GM21515 (cell line): ENCODE measurements around the gene SPTBN1.

Experiments
- ATAC-seq: cut with Tn5 transposase; IDR thresholded peaks from one replicate; pipeline ENCODE4 v1.9.1; 2021; ENCODE audit not compliant: unreplicated experiment

The SPTBN1 gene

GRCh38 chr2:54587171-54588016, 131.3 kb downstream of the SPTBN1 start:
- no peak for ATAC-seq

GRCh38 chr2:54588244-54588899, 132.2 kb downstream of the SPTBN1 start:
- no peak for ATAC-seq

DNA sequence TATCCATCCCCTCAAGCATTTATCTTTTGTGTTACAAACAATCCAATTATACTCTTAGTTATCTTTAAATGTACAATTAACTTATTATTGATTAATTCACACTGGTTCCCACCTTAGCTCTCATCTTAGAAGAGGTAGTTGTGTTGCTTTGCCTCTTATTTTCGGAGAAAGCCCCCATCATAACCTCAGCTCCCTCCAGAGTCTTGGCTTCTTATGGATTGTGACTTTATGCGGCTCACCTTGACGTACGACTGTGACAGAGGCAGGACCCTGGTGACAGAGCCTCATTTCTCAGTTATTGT, 132.9 kb downstream of the SPTBN1 start:
- ATAC-seq = no peak

GRCh38 chr2:54589340-54590215, 133.5 kb downstream of the SPTBN1 start:
- no peak for ATAC-seq

DNA sequence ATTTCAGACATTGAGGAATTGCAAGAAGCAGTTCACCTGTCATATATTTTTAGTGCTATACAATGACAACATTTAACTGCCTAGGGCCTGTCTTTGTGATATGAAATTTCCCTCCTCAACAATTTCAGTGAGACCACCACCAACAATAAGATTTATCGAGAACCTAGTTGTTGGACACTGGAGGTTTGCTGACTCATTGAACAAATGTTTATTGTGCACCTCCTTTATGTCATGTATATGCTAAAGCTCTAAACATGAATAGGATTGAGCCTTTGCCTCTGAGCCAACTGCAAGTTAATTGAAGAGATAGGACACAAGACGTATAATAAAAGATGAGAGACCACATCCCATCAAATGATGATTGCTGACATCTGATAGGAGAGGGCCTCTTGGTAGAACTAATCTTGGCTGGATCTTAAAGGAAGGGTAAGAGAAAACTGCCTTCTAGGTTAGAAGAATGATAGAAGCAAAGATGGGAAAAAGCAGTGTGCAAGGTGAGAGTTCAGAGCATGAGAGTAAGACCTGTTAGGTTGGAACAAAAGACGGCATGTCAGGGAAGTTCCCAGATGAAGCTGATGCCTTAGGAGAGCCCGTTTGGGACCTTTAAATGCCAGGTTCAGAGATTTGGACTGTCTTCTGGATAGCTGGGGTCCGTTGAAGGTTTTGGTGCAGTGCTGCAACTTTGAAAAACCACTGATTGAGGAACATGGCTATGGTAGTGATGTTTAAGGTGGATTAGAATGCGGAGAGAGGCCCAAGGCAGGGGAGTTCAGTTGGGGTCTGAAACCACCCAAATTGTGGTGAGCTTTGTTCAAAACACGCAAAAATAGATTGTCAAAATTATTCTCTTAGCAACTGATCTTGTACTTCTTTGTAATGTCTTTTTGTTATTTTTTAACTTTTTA, 134.3 kb downstream of the SPTBN1 start:
- no peak for ATAC-seq

GRCh38 chr2:54591551-54591950, 135.4 kb downstream of the SPTBN1 start:
- no peak for ATAC-seq

DNA sequence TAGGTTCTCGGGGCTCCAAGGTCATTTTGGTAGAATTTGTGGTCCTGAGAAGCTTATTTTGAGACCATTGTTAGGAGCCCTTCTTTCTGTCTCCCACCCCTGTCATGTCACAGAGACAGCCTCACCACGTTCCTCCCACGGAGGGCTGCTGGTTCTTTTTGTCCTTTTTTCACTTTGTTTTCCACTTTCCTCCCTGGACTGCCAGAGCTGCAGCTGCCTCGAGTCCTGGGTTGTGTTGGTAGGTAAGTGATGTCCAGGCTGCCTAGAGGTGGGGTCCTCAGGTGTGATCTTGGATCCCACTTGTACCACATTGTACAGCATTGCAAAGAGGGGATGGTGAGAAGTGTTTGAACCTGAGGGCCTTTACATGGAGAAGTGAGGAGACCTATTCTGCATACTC, 137.1 kb downstream of the SPTBN1 start:
- no peak for ATAC-seq

- ATAC-seq = no peak
These were observed 137.9 kb downstream of the SPTBN1 start for GRCh38 chr2:54594048-54594447.

DNA sequence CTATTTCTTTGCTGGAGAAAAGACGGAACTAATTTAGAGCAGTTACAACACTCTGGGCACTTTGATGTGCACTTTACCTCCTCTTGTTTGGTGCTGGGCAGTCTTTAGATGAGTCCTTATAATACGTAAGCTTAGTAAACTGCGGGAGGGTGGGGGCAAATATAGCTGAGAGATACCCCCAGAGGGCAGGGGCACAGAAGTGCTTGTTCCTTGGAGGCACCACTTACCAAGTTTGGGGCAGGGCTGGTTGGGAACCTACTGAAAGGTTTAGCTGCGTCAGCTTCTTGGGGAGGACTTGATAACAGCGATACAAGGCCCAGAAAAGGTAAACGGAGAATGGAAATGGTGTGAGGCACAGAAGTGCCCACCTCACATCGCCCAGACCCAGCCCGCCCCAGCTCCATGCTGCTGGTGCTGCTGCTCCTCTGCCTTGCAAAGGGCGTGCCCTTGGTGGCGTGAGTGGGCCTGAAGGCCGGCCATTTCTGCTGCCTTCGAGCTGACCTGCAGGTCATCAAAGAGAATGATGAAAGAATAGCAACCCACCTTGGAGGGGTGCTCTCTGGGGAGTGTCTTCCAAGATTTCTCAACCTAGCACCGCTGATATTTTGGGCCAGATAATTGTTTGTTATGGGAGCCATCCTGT, 139.2 kb downstream of the SPTBN1 start:
- ATAC-seq = no peak

- no peak for ATAC-seq
These were observed 140.1 kb downstream of the SPTBN1 start for GRCh38 chr2:54595999-54596902.

DNA sequence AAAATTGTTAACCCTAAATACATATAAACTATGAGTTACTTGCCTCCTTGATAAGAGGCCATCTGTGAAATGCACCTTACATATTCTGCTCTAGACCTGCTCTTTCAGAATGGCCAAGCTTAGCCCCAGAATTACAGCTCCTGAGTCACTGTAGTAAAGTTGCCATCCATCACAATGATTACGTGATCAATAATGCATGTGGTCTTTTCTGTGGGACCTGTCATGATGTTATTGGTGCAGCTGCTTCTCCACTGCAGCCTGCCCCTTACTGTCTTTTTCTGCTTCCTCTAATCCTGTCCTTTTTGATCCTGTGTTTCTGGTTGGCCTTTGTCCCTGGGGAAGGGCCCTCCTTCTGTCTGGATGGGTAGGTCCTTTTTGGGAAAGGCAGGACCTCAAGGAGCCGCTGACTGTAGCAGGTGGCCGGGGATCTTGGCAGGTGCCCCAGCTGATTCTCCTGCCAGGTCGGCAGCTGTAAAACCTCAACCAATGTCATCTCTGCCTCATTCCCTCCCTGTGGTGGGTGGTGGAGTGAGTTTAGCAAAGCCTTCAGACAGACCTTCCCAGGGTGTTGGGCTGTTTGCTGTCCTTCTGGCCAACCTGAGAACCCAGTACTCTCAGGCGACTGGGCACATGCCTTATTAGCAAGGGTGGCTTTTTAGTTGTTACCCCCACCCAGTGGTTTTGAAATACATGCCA, 141.2 kb downstream of the SPTBN1 start:
- no peak for ATAC-seq

- ATAC-seq = no peak
These were observed 142.5 kb downstream of the SPTBN1 start for GRCh38 chr2:54598347-54599325.

DNA sequence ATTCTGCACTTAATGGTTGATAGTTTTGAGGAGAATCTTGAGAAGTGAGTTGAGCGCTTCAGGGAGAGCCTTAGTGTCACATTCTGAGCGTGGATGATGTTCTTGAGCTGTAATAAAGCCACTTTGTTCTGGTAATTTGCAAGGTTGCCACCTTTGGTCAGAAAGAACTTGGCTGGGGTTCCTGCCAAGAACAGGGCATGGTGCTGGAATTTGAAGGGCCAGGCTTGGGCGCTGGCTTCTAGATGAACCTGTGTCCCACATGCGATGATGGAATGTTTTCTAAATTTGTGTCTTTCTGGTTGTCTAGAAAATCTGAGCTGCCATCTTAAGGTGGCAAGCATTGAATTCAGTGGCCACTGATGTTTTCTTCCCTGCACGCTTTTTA, 143.2 kb downstream of the SPTBN1 start:
- no peak for ATAC-seq

DNA sequence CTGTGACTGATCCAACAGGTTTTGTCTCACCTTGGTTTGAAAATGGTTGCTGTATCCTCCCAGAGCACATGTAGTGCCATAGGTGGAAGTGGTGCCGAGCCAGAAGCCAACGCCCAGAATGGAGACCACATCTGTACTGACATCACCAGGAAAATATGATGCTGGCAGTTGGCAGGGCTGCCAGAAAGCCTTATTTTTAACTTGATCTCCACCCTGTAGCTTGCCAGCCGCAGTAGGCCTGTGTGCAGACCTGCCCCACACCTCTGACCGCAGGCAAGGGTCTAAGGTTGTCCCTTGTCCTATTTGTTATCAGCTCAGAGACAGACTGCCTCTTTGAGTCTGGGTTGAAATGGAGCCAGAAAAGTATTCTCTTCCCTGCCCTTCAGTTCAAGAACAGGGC, 143.8 kb downstream of the SPTBN1 start:
- ATAC-seq = no peak

- ATAC-seq = no peak
These were observed 145.2 kb downstream of the SPTBN1 start for GRCh38 chr2:54601339-54601738.

DNA sequence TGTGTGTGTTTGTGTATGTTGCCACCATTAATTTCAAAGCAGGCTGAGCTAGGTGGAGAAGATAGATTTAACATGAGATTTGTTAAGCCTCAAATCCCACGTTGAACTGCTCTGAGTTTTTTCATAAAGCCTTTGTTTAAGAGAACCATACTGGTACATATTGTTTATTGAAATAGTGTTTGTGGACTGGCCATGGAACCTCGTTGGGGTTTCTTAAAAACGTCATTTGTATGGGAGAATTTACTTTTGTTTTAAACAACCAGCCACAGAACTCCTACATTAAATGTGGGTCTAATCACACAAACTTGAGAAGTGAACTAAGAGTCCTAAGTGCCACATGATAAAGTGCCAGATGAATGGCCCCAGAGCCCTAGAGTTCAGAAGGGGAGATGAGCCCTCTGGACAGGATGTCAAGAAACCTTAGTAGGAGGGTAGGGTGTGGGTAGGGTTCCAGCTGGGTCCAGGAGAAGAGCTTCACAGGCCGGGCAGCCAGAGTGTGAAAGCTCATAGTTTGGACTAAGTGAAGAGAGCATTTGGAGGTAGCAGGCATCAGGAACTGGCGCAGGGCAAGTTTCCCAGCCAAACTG, 146.7 kb downstream of the SPTBN1 start:
- ATAC-seq = no peak

DNA sequence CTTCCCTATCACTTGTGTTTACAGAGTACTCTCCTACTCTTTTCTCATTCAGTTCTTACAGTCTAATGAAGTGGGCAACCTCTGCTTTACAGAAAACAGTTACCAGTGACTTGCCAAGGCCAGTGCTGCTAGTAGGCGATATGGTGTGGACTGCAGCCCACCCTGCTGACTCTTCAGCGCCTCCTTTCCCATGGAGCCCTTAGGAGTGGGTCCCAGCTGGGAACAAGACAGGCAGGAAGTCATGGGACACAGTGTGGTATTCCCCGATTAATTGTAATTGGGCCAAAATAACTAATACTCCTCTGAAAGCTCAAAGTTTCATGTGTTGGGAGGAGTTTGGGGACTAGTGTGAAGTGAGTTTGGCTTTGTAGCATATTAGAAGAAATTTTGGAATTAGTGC, 147.2 kb downstream of the SPTBN1 start:
- no peak for ATAC-seq
